Right atrium auricular region (tissue), 2 donors: Measurements from ENCODE around the gene ADD1. TPM values are rescaled to one million over a fixed set of nuclear protein-coding genes. Genes with fewer than 3 reads are reported as not detected.

Source experiments
- DNase-seq: peaks from one replicate; pipeline ENCODE4 v3.0.0-alpha.2; 2019; ENCODE audit warnings: low spot score
- H3K27ac ChIP-seq, 2 donors: fragments of 200-600 bp; sonication (generic); 1 replicate in 1 of 2; 2 replicates in 1 of 2; pipeline ENCODE4 v1.5.1; 2016 to 2019
- H3K27me3 ChIP-seq, 2 donors: fragments of 200-600 bp; sonication (generic); one replicate each; pipeline versions ENCODE4 v1.5.1 to v1.6.0; 2017 to 2019
- H3K36me3 ChIP-seq: fragments of 200-600 bp; sonication (generic); one replicate; pipeline ENCODE4 v1.5.1; 2016
- H3K4me1 ChIP-seq, 2 donors: fragments of 200-600 bp; sonication (generic); one replicate each; pipeline versions ENCODE4 v1.5.1 to v1.6.0; 2017 to 2019
- H3K4me3 ChIP-seq, 2 donors: fragments of 200-600 bp; sonication (generic); 1 replicate in 1 of 2; 2 replicates in 1 of 2; pipeline ENCODE4 v1.5.1; 2017 to 2019; ENCODE audit warnings: mild to moderate bottlenecking in 1 of 2, moderate library complexity in 1 of 2
- H3K9me3 ChIP-seq, 2 donors: fragments of 200-600 bp; sonication (generic); one replicate each; pipeline ENCODE4 v1.5.1; 2019
- CTCF ChIP-seq, 2 donors: fragments of 200-600 bp; sonication (generic); IDR thresholded peaks; one replicate each; pipeline ENCODE4 v1.5.1; 2019; ENCODE audit warnings: antibody characterized with exemption in 2 of 2
- total RNA-seq, 2 donors: library from RNA; depleted of rRNA; stranded (reverse); fragments of >200 nt; gene quantifications; one replicate each; pipeline ENCODE4 v1.1.0, GENCODE V29; 2016

Gene ADD1
- total RNA-seq, 2 donors from 2014 or later: 171 to 196 TPM

GRCh38 chr4:2796849-2797544, 46.6 kb upstream of the ADD1 start:
- Histone ChIP-seq H3K4me3 (no peak overlapping the region), H3K4me1 (peaks cover 0 to 97% of the 10 kb centered on the region in 2 donors), H3K36me3 (no peaks in the 10 kb centered on the region), H3K27ac (peak overlapping the region; percentile 81 to 88), H3K27me3 (no peaks in the 10 kb centered on the region), H3K9me3 (no peaks in the 10 kb centered on the region)
- no peak for TF ChIP-seq CTCF (IDR thresholded peaks at IDR 0.05)
- no peak for DNase-seq

- Histone ChIP-seq H3K4me3 (no peak overlapping the region), H3K36me3 (no peaks in the 10 kb centered on the region), H3K27ac (peak overlapping the region; percentile 81 to 88), H3K9me3 (no peaks in the 10 kb centered on the region), H3K27me3 (no peaks in the 10 kb centered on the region), H3K4me1 (peaks cover 0 to 94% of the 10 kb centered on the region in 2 donors)
- DNase-seq: no peak
- TF ChIP-seq CTCF (IDR thresholded peaks at IDR 0.05): no peak
These were observed 45.9 kb upstream of the ADD1 start for GRCh38 chr4:2797545-2798305.

GRCh38 chr4:2798399-2799223, 45.0 kb upstream of the ADD1 start:
- H3K9me3 ChIP-seq: no peaks in the 10 kb centered on the region
- no peaks in the 10 kb centered on the region for H3K36me3 ChIP-seq
- no peak for DNase-seq
- H3K4me3 ChIP-seq: peak overlapping the region in 1 of 2 donors; percentile 30
- peaks cover 0 to 97% of the 10 kb centered on the region in 2 donors for H3K4me1 ChIP-seq
- no peaks in the 10 kb centered on the region for H3K27me3 ChIP-seq
- TF ChIP-seq CTCF (IDR thresholded peaks at IDR 0.05): no peak
- H3K27ac ChIP-seq: peak overlapping the region; percentile 81 to 88

- no peaks in the 10 kb centered on the region for H3K9me3 ChIP-seq
- no peak for DNase-seq
- TF ChIP-seq CTCF (IDR thresholded peaks at IDR 0.05): no peak
- H3K4me3 ChIP-seq: peak overlapping the region in 1 of 2 donors; percentile 30
- H3K4me1 ChIP-seq: peaks cover 0 to 97% of the 10 kb centered on the region in 2 donors
- no peaks in the 10 kb centered on the region for H3K36me3 ChIP-seq
- H3K27me3 ChIP-seq: no peaks in the 10 kb centered on the region
- H3K27ac ChIP-seq: peak overlapping the region; percentile 81 to 88
These were observed 44.3 kb upstream of the ADD1 start for GRCh38 chr4:2799224-2799911.

GRCh38 chr4:2799971-2800690, 43.5 kb upstream of the ADD1 start:
- no peak for DNase-seq
- peak overlapping the region in 1 of 2 donors; percentile 30 for H3K4me3 ChIP-seq
- peak overlapping the region; percentile 81 to 88 for H3K27ac ChIP-seq
- no peaks in the 10 kb centered on the region for H3K36me3 ChIP-seq
- no peaks in the 10 kb centered on the region for H3K27me3 ChIP-seq
- H3K4me1 ChIP-seq: peaks cover 0 to 97% of the 10 kb centered on the region in 2 donors
- H3K9me3 ChIP-seq: no peaks in the 10 kb centered on the region
- peak in 1 of 2 donors; percentile 34 for TF ChIP-seq CTCF (IDR thresholded peaks at IDR 0.05)
